Measurements from ENCODE around the gene DDX41.

Gene DDX41

GRCh38 chr5:177503351-177504085, 13.2 kb downstream of the DDX41 start:
- H3K4me3 ChIP-seq (ENCODE audit: low read length) = no peak overlapping the region
- no peak for DNase-seq (ENCODE audit: low read depth, low spot score)

- no peak overlapping the region for H3K4me3 ChIP-seq (ENCODE audit: low read length)
- DNase-seq (ENCODE audit: low read depth, low spot score) = no peak
Measured at GRCh38 chr5:177502886-177503285, 13.9 kb downstream of the DDX41 start.

GRCh38 chr5:177501874-177502678, 14.7 kb downstream of the DDX41 start:
- no peak overlapping the region for H3K4me3 ChIP-seq (ENCODE audit: low read length)
- DNase-seq (ENCODE audit: low read depth, low spot score) = no peak

- DNase-seq (ENCODE audit: low read depth, low spot score) = peak; percentile 60
- no peak overlapping the region for H3K4me3 ChIP-seq (ENCODE audit: low read length)
Measured at GRCh38 chr5:177500685-177501522, 15.9 kb downstream of the DDX41 start.

GRCh38 chr5:177499842-177500241, 16.9 kb downstream of the DDX41 start:
- DNase-seq (ENCODE audit: low read depth, low spot score) = no peak
- no peak overlapping the region for H3K4me3 ChIP-seq (ENCODE audit: low read length)

- no peak for DNase-seq (ENCODE audit: low read depth, low spot score)
- H3K4me3 ChIP-seq (ENCODE audit: low read length) = peak overlapping the region; percentile 60
Measured at GRCh38 chr5:177498013-177498787, 18.6 kb downstream of the DDX41 start.

GRCh38 chr5:177497292-177498012, 19.3 kb downstream of the DDX41 start, which contains the start of gene PDLIM7:
PDLIM7 (minus strand) TSS chr5:177497604; CDS start chr5:177496512, 1,092 bp downstream.
- DNase-seq (ENCODE audit: low read depth, low spot score) = peak; percentile 91
- H3K4me3 ChIP-seq (ENCODE audit: low read length) = peak within 1 kb of the TSS; percentile 60

GRCh38 chr5:177496727-177497291, 20.0 kb downstream of the DDX41 start:
- H3K4me3 ChIP-seq (ENCODE audit: low read length) = peak overlapping the region; percentile 60
- DNase-seq (ENCODE audit: low read depth, low spot score) = no peak

GRCh38 chr5:177496070-177496726, 20.6 kb downstream of the DDX41 start:
- no peak overlapping the region for H3K4me3 ChIP-seq (ENCODE audit: low read length)
- no peak for DNase-seq (ENCODE audit: low read depth, low spot score)

- DNase-seq (ENCODE audit: low read depth, low spot score) = no peak
- no peak overlapping the region for H3K4me3 ChIP-seq (ENCODE audit: low read length)
Measured at GRCh38 chr5:177495243-177496060, 21.3 kb downstream of the DDX41 start.

GRCh38 chr5:177494346-177495195, 22.2 kb downstream of the DDX41 start:
- DNase-seq (ENCODE audit: low read depth, low spot score) = no peak
- no peak overlapping the region for H3K4me3 ChIP-seq (ENCODE audit: low read length)

GRCh38 chr5:177493795-177494345, 22.9 kb downstream of the DDX41 start:
- DNase-seq (ENCODE audit: low read depth, low spot score) = no peak
- H3K4me3 ChIP-seq (ENCODE audit: low read length) = no peak overlapping the region

GRCh38 chr5:177492841-177493240, 23.9 kb downstream of the DDX41 start:
- DNase-seq (ENCODE audit: low read depth, low spot score) = no peak

GRCh38 chr5:177491983-177492746, 24.6 kb downstream of the DDX41 start:
- no peak overlapping the region for H3K4me3 ChIP-seq (ENCODE audit: low read length)
- no peak for DNase-seq (ENCODE audit: low read depth, low spot score)

More at GRCh38 chr5:177492841-177493240, 23.9 kb downstream of the DDX41 start:
- H3K4me3 ChIP-seq (ENCODE audit: low read length) = no peak overlapping the region
